ENCODE data around the gene HNRNPD.
"Not testable (repeated sequence)": the region's sequence is repeated elsewhere in the genome, so short reads cannot be mapped to it uniquely, and the experiment has no call there.

HNRNPD gene

DNA sequence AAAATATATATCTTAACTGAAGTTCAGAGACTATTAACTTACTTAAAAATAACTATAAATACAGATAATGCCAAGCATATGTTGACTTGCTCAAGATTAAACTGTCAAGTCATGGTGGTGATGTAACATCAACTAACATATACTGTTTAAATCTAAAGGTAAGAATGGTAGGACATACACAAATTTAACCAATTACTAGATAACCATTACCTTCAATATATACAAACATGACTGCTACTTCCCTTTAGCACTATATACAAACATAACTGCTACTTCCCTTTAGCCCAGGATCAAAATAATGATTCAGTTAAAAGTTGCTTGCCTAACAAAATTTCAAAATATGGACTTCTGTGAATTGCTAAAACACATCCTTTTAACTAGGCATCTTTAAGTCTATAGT is 14.9 kb downstream of the HNRNPD start:
- H3K9me3 ChIP-seq (ENCODE audit: control insufficient read depth, low read length), result no peaks in the 10 kb centered on the region
- no peak for DNase-seq
- peaks cover 45% of the 10 kb centered on the region for H3K36me3 ChIP-seq (ENCODE audit: control insufficient read depth, insufficient read depth, low read length)
- H3K4me3 ChIP-seq (ENCODE audit: insufficient read depth, low read depth, low read length, poor library complexity, severe bottlenecking), result no peak overlapping the region
- no peaks in the 10 kb centered on the region for H3K27me3 ChIP-seq (replicated peaks; ENCODE audit: control insufficient read depth, insufficient read depth, low read length, poor library complexity, severe bottlenecking)
- H3K27ac ChIP-seq (ENCODE audit: insufficient read depth, low read length, poor library complexity, severe bottlenecking), result no peak overlapping the region
- peaks cover 29% of the 10 kb centered on the region for H3K4me1 ChIP-seq (ENCODE audit: control insufficient read depth, insufficient read depth, low read length, poor library complexity, severe bottlenecking)

DNA sequence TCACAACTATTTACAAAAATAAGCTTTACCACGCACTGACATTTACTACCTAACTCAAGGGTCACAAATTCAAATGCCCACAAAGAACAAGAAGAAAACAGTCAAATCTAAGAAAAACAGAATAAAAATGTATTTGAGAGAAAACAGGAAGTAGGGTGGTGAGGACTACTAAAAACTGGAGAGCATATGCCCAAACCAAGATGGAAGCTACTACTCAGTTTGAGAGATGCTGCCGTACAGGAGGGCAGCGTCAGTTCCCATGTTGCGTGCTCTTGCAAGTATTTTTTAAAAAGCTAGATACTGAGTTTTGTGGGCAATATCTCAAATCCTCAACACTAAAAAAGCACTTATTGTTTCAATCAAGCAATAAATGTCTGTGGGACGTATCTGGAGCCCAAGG is 16.2 kb downstream of the HNRNPD start:
- peaks cover 27% of the 10 kb centered on the region for H3K4me1 ChIP-seq (ENCODE audit: control insufficient read depth, insufficient read depth, low read length, poor library complexity, severe bottlenecking)
- H3K36me3 ChIP-seq (ENCODE audit: control insufficient read depth, insufficient read depth, low read length), result peaks cover 49% of the 10 kb centered on the region
- no peak overlapping the region for H3K4me3 ChIP-seq (ENCODE audit: insufficient read depth, low read depth, low read length, poor library complexity, severe bottlenecking)
- H3K9me3 ChIP-seq (ENCODE audit: control insufficient read depth, low read length), result no peaks in the 10 kb centered on the region
- H3K27ac ChIP-seq (ENCODE audit: insufficient read depth, low read length, poor library complexity, severe bottlenecking), result no peak overlapping the region
- no peaks in the 10 kb centered on the region for H3K27me3 ChIP-seq (replicated peaks; ENCODE audit: control insufficient read depth, insufficient read depth, low read length, poor library complexity, severe bottlenecking)
- DNase-seq, result no peak

DNA sequence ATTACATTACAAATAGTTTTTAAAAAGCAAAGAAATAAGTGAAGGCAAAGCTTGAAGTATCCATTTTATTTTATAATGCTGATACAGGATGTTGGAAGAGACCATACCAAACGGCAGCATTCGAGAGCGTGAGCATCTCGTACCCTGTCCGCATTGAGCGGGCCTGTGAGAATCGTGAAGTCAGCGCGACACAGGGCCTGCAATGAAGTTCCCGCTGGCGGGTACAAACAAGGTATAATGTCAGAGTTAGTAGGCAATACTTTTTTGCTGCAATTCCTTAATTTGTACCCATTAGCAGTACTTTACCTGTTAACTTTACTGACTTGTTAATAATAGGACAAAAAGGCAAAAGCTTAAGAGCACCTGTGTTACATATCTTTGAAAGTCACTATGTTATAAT is 19.0 kb downstream of the HNRNPD start:
- no peak overlapping the region for H3K4me3 ChIP-seq (ENCODE audit: insufficient read depth, low read depth, low read length, poor library complexity, severe bottlenecking)
- H3K36me3 ChIP-seq (ENCODE audit: control insufficient read depth, insufficient read depth, low read length), result peaks cover 56% of the 10 kb centered on the region
- H3K4me1 ChIP-seq (ENCODE audit: control insufficient read depth, insufficient read depth, low read length, poor library complexity, severe bottlenecking), result peaks cover 12% of the 10 kb centered on the region
- H3K27me3 ChIP-seq (replicated peaks; ENCODE audit: control insufficient read depth, insufficient read depth, low read length, poor library complexity, severe bottlenecking), result no peaks in the 10 kb centered on the region
- DNase-seq, result no peak
- H3K9me3 ChIP-seq (ENCODE audit: control insufficient read depth, low read length), result no peaks in the 10 kb centered on the region
- no peak overlapping the region for H3K27ac ChIP-seq (ENCODE audit: insufficient read depth, low read length, poor library complexity, severe bottlenecking)

DNA sequence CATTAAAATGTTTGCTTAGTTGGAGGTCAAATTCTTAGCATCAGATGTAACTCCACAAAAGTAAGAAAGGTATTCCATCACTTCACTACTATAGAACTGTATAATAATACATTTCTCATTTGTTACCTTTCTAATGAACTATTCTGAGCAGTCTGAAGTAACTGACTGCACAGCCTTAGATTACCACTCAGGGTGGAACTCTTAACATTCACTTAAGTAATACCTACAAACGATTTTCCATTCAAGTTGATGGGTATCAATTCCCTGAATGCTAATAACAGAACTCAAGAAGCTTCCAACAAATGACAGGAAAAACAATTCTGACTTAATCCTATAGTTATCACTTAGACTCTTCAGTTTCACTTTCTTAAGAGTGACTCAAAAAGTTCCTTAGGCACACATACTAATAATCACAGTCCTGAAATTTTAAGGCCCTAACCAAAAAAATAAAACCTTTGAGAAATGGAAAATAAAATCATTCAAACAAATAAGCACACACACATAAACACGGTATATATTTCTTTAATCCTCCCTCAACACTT is 20.9 kb downstream of the HNRNPD start:
- Histone ChIP-seq H3K4me1 (ENCODE audit: control insufficient read depth, insufficient read depth, low read length, poor library complexity, severe bottlenecking) (peaks cover 9% of the 10 kb centered on the region), H3K27me3 (replicated peaks; ENCODE audit: control insufficient read depth, insufficient read depth, low read length, poor library complexity, severe bottlenecking) (no peaks in the 10 kb centered on the region), H3K36me3 (ENCODE audit: control insufficient read depth, insufficient read depth, low read length) (peaks cover 55% of the 10 kb centered on the region), H3K9me3 (ENCODE audit: control insufficient read depth, low read length) (no peaks in the 10 kb centered on the region), H3K4me3 (ENCODE audit: insufficient read depth, low read depth, low read length, poor library complexity, severe bottlenecking) (no peak overlapping the region), H3K27ac (ENCODE audit: insufficient read depth, low read length, poor library complexity, severe bottlenecking) (no peak overlapping the region)
- no peak for DNase-seq

DNA sequence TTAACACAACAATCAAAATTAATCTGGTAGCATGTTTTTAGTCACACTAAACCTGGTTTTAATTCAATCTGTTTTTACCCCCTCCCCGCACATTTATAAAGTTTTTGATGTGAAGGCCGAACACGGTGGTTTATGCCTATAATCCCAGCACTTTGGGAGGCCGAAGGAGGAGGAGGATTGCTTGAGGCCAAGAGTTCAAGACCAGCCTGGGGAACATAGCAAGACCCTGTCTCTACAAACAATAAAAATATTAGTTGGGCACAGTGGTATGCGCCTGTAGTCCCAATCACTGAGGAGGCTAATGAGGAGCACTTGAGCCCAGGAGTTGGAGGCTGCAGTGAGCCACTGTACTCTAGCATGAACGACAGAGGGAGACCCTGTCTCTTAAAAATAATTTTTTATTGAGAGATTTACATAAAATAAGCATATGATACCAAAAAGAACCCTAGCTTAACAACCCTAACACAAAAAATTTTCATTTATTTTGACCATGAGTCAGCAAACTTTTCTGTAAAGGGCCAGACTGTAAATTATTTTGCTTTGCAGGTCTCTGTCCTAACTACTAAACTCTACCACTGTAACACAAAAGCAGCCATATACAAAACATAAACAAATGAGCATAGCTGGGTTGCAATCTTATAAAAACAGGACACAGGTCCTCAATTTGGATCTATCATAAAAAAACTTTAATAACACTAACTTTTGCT is 21.5 kb downstream of the HNRNPD start:
- Histone ChIP-seq H3K4me1 (ENCODE audit: control insufficient read depth, insufficient read depth, low read length, poor library complexity, severe bottlenecking) (peaks cover 5% of the 10 kb centered on the region), H3K27me3 (replicated peaks; ENCODE audit: control insufficient read depth, insufficient read depth, low read length, poor library complexity, severe bottlenecking) (no peaks in the 10 kb centered on the region), H3K9me3 (ENCODE audit: control insufficient read depth, low read length) (no peaks in the 10 kb centered on the region), H3K27ac (ENCODE audit: insufficient read depth, low read length, poor library complexity, severe bottlenecking) (no peak overlapping the region), H3K4me3 (ENCODE audit: insufficient read depth, low read depth, low read length, poor library complexity, severe bottlenecking) (no peak overlapping the region), H3K36me3 (ENCODE audit: control insufficient read depth, insufficient read depth, low read length) (peaks cover 49% of the 10 kb centered on the region)
- DNase-seq, result no peak

DNA sequence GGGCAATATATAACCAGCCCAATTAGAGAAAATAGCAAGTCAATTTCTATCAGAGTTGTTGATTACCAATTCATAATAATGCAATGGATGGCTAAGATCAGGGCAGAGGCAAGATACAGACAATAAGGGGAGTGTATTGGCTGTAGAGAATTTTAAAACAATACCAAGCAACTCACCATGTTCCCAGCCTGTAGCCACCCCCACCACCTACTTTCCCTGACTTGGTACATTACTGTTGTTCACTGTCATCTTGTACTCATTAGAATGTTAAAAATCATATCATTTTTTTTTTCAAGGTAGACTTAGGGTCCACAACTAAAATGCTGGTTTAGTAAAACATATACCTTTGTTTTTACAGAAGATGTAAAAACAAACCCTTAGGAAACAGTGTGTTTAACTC is 27.7 kb downstream of the HNRNPD start:
- DNase-seq, result no peak
- H3K27ac ChIP-seq (ENCODE audit: insufficient read depth, low read length, poor library complexity, severe bottlenecking), result no peak overlapping the region
- no peaks in the 10 kb centered on the region for H3K4me1 ChIP-seq (ENCODE audit: control insufficient read depth, insufficient read depth, low read length, poor library complexity, severe bottlenecking)
- no peak overlapping the region for H3K4me3 ChIP-seq (ENCODE audit: insufficient read depth, low read depth, low read length, poor library complexity, severe bottlenecking)
- H3K36me3 ChIP-seq (ENCODE audit: control insufficient read depth, insufficient read depth, low read length), result peaks cover 12% of the 10 kb centered on the region
- H3K27me3 ChIP-seq (replicated peaks; ENCODE audit: control insufficient read depth, insufficient read depth, low read length, poor library complexity, severe bottlenecking), result no peaks in the 10 kb centered on the region
- no peaks in the 10 kb centered on the region for H3K9me3 ChIP-seq (ENCODE audit: control insufficient read depth, low read length)

DNA sequence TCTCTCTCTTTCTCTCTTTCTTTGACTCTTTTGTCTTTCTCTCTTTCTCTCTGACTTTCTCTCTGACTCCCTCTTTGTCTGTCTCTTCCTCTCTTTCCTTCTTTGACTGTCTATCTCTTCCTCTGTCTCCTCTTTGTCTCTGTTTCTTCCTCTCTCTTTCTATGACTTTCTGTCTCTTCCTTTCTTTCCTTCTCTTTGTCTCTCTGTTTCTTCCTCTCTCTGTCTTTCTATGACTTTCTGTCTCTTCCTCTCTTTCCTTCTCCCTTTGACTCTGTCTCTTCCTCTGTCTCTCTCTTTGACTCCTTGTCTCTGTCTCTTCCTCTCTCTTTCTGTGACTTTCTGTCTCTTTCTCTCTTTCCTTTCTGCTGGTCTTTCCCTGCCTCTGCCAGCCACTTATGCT is 38.7 kb downstream of the HNRNPD start:
- H3K4me1 ChIP-seq (ENCODE audit: control insufficient read depth, insufficient read depth, low read length, poor library complexity, severe bottlenecking), result no peaks in the 10 kb centered on the region
- no peak overlapping the region for H3K4me3 ChIP-seq (ENCODE audit: insufficient read depth, low read depth, low read length, poor library complexity, severe bottlenecking)
- no peaks in the 10 kb centered on the region for H3K9me3 ChIP-seq (ENCODE audit: control insufficient read depth, low read length)
- no peak for DNase-seq
- no peaks in the 10 kb centered on the region for H3K27me3 ChIP-seq (replicated peaks; ENCODE audit: control insufficient read depth, insufficient read depth, low read length, poor library complexity, severe bottlenecking)
- no peak overlapping the region for H3K27ac ChIP-seq (ENCODE audit: insufficient read depth, low read length, poor library complexity, severe bottlenecking)
- no peaks in the 10 kb centered on the region for H3K36me3 ChIP-seq (ENCODE audit: control insufficient read depth, insufficient read depth, low read length)

DNA sequence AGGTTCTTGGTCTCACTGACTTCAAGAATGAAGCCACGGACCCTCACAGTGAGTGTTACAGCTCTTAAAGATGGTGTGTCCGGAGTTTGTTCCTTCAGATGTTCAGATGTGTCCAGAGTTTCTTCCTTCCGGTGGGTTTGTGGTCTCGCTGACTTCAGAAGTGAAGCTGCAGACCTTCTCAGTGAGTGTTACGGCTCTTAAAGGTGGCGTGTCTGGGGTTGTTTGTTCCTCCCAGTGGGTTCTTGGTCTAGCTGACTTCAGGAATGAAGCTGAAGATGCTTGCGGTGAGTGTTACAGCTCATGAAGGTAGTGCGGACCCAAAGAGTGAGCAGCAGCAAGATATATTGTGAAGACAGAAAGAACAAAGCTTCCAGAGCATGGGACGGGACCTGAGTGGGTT is 40.1 kb downstream of the HNRNPD start:
- not testable (repeated sequence) for H3K27ac ChIP-seq (ENCODE audit: insufficient read depth, low read length, poor library complexity, severe bottlenecking); H3K27me3 ChIP-seq (replicated peaks; ENCODE audit: control insufficient read depth, insufficient read depth, low read length, poor library complexity, severe bottlenecking); H3K36me3 ChIP-seq (ENCODE audit: control insufficient read depth, insufficient read depth, low read length); H3K4me3 ChIP-seq (ENCODE audit: insufficient read depth, low read depth, low read length, poor library complexity, severe bottlenecking); DNase-seq; H3K9me3 ChIP-seq (ENCODE audit: control insufficient read depth, low read length); H3K4me1 ChIP-seq (ENCODE audit: control insufficient read depth, insufficient read depth, low read length, poor library complexity, severe bottlenecking)

DNA sequence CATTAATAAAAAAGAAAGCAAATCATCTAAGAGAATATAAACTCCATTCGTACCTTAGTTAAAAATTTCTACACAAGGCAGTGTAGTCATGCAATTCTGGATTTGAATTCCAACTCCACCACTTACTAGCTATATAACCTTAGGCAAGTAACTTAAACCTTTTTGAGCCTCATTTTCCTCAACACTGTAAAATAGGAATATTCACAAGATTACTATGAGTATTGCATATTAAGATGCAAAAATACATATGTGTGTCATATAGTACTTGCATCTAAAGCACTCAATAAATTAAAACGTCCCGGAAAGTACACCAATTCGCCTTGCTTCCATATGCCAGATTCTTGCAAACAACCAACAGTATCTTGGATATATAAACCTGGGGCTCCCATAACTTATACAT is 42.0 kb downstream of the HNRNPD start:
- no peak for DNase-seq
- H3K4me3 ChIP-seq (ENCODE audit: insufficient read depth, low read depth, low read length, poor library complexity, severe bottlenecking), result no peak overlapping the region

DNA sequence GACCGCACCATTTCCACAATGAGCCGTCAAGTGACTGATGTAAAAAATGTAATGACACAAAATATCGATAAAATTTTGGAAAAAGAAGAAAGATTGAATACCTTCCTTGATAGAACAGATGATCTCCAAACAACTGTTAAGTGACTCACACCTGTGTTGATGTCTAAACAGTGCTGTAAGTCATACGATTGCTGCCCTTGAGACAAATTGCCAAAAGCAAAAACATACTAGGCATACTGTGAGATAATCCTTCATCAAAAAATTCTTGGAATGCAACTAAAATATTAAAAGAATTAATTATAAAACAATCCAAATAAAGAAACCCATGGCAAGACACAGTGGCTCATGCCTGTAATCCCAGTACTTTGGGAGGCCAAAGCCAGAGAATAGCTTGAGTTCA is 53.4 kb downstream of the HNRNPD start:
- Histone ChIP-seq H3K36me3 (ENCODE audit: control insufficient read depth, insufficient read depth, low read length) (no peaks in the 10 kb centered on the region), H3K9me3 (ENCODE audit: control insufficient read depth, low read length) (no peaks in the 10 kb centered on the region), H3K4me3 (ENCODE audit: insufficient read depth, low read depth, low read length, poor library complexity, severe bottlenecking) (no peak overlapping the region), H3K27ac (ENCODE audit: insufficient read depth, low read length, poor library complexity, severe bottlenecking) (no peak overlapping the region), H3K4me1 (ENCODE audit: control insufficient read depth, insufficient read depth, low read length, poor library complexity, severe bottlenecking) (no peaks in the 10 kb centered on the region), H3K27me3 (replicated peaks; ENCODE audit: control insufficient read depth, insufficient read depth, low read length, poor library complexity, severe bottlenecking) (no peaks in the 10 kb centered on the region)
- DNase-seq, result no peak

More for the DNA sequence above, 42.0 kb downstream of the HNRNPD start:
- H3K27ac ChIP-seq (ENCODE audit: insufficient read depth, low read length, poor library complexity, severe bottlenecking), result no peak overlapping the region
- H3K27me3 ChIP-seq (replicated peaks; ENCODE audit: control insufficient read depth, insufficient read depth, low read length, poor library complexity, severe bottlenecking), result no peaks in the 10 kb centered on the region
- H3K4me1 ChIP-seq (ENCODE audit: control insufficient read depth, insufficient read depth, low read length, poor library complexity, severe bottlenecking), result no peaks in the 10 kb centered on the region
- H3K36me3 ChIP-seq (ENCODE audit: control insufficient read depth, insufficient read depth, low read length), result no peaks in the 10 kb centered on the region
- no peaks in the 10 kb centered on the region for H3K9me3 ChIP-seq (ENCODE audit: control insufficient read depth, low read length)
